Transverse colon (tissue), 4 donors: ENCODE data around the gene BACE2. TPM values are rescaled to one million over a fixed set of nuclear protein-coding genes. Genes with fewer than 3 reads are reported as not detected.
A peak's percentile ranks its signal among the peaks of the same experiment; 100 is the strongest.

Experiments used
- DNase-seq: peaks from one replicate; pipeline ENCODE4 v3.0.0-alpha.2; 2019
- H3K27ac ChIP-seq, 4 donors: fragments of 200-600 bp; sonication (generic); 2 replicates each; pipeline ENCODE4 v1.5.1; 2016 to 2018; ENCODE audit warnings: inconsistent platforms in 4 of 4
- H3K27me3 ChIP-seq: fragments of 200-600 bp; sonication (generic); 2 replicates; pipeline ENCODE4 v1.5.1; 2017; ENCODE audit warnings: inconsistent platforms
- H3K36me3 ChIP-seq, 4 donors: fragments of 200-600 bp; sonication (generic); 2 replicates each; pipeline ENCODE4 v1.5.1; 2017 to 2019; ENCODE audit warnings: inconsistent platforms in 4 of 4
- H3K4me1 ChIP-seq, 4 donors: fragments of 200-600 bp; sonication (generic); 2 replicates each; pipeline ENCODE4 v1.5.1; 2017 to 2020; ENCODE audit warnings: inconsistent platforms in 4 of 4
- H3K4me3 ChIP-seq, 4 donors: fragments of 200-600 bp; sonication (generic); 1 replicate in 1 of 4; 2 replicates in 3 of 4; pipeline versions ENCODE4 v1.5.1 to v1.6.1; 2017 to 2019; ENCODE audit warnings: inconsistent platforms in 4 of 4
- H3K9me3 ChIP-seq, 2 donors: fragments of 200-600 bp; sonication (generic); 2 replicates each; pipeline ENCODE4 v1.5.1; 2017 to 2019; ENCODE audit warnings: inconsistent platforms in 2 of 2
- CTCF ChIP-seq, 5 experiments: fragments of 200-600 bp in 3 of 5; fragments of 450-650 bp in 2 of 5; sonication (generic) in 3 of 5; IDR thresholded peaks; 1 replicate in 2 of 5; 2 replicates in 3 of 5; pipeline ENCODE4 v1.5.1; 2016 to 2017; ENCODE audit warnings: antibody characterized with exemption in 5 of 5, inconsistent platforms in 3 of 5, mild to moderate bottlenecking in 2 of 5, moderate library complexity in 1 of 5
- EP300 ChIP-seq: sonication (generic); formaldehyde crosslinking; IDR thresholded peaks from one replicate; pipeline ENCODE4 v1.6.1; 2017; ENCODE audit warnings: antibody characterized with exemption, low read depth
- POLR2A ChIP-seq: fragments of 450-650 bp; IDR thresholded peaks from one replicate; pipeline ENCODE4 v1.6.1; 2016; ENCODE audit warnings: antibody characterized with exemption, mild to moderate bottlenecking, moderate library complexity
- POLR2AphosphoS5 ChIP-seq, 3 donors: sonication (generic); formaldehyde crosslinking; IDR thresholded peaks; one replicate each; pipeline ENCODE4 v1.6.1; 2016; ENCODE audit warnings: antibody characterized with exemption in 3 of 3
- WGBS, 2 donors: methylation state at CpG; one replicate each; pipeline ENCODE4 v1.1.5; 2018; ENCODE audit warnings: low coverage in 1 of 2; 5-methylcytosine and 5-hydroxymethylcytosine counted together
- in situ Hi-C, 4 donors: fragments of 200-750 bp; cut with MboI; loops; one replicate each; pipeline versions ENCODE4 v1.15.0 to v1.15.1; 2017; ENCODE audit warnings: low sequenced_read_pairs in 3 of 4, low pct_ligation_motif_present in 1 of 4, low pct_unique_long_range_greater_than_20kb in 1 of 4
- intact Hi-C: fragments of 100-400 bp; cut with DNase I; formaldehyde crosslinking; loops from one replicate; pipeline ENCODE4 v1.15.1; 2023; ENCODE audit warnings: low total_unique reads
- total RNA-seq, 4 donors: library from RNA; depleted of rRNA; stranded (reverse); fragments of >200 nt; gene quantifications; one replicate each; pipeline ENCODE4 v1.1.0, GENCODE V29; 2016

BACE2 gene
- total RNA-seq, 4 donors from 2014 or later = 28.4 to 52.5 (median 43.9) TPM

- 93 to 99% methylated on average over 12 to 20 of the region's 20 CpGs for WGBS, 2 donors
- H3K4me3 ChIP-seq = no peak overlapping the region
- H3K4me1 ChIP-seq = peaks cover 0 to 13% (median 9%) of the 10 kb centered on the region in 4 donors
- H3K36me3 ChIP-seq = no peaks in the 10 kb centered on the region
- no peaks in the 10 kb centered on the region for H3K9me3 ChIP-seq
- no peak for TF ChIP-seq POLR2AphosphoS5 (IDR thresholded peaks at IDR 0.05)
- TF ChIP-seq POLR2A = no peak
- TF ChIP-seq EP300 = no peak
- TF ChIP-seq CTCF (IDR thresholded peaks at IDR 0.05) = no peak
- intact Hi-C loops = no loop called here
- no peak for DNase-seq
- no peak overlapping the region for H3K27ac ChIP-seq
- H3K27me3 ChIP-seq = no peaks in the 10 kb centered on the region
- in situ Hi-C loops = no loop called here
These were observed 77.7 kb downstream of the BACE2 start for GRCh38 chr21:41245509-41246135.

GRCh38 chr21:41246808-41247207 is 78.8 kb downstream of the BACE2 start:
- WGBS, 2 donors = 90 to 95% methylated on average over 6 to 13 of the region's 13 CpGs
- in situ Hi-C loops (no loop called here), intact Hi-C loops (no loop called here)
- peaks cover 0 to 13% (median 9%) of the 10 kb centered on the region in 4 donors for H3K4me1 ChIP-seq
- H3K27ac ChIP-seq = no peak overlapping the region
- no peaks in the 10 kb centered on the region for H3K9me3 ChIP-seq
- H3K4me3 ChIP-seq = no peak overlapping the region
- TF ChIP-seq POLR2A (no peak), EP300 (no peak), CTCF (IDR thresholded peaks at IDR 0.05) (no peak), POLR2AphosphoS5 (IDR thresholded peaks at IDR 0.05) (no peak)
- no peak for DNase-seq
- peaks cover 0 to 10% (median under 1%) of the 10 kb centered on the region in 4 donors for H3K36me3 ChIP-seq
- H3K27me3 ChIP-seq = no peaks in the 10 kb centered on the region

GRCh38 chr21:41247561-41248545 is 79.9 kb downstream of the BACE2 start:
- Histone ChIP-seq H3K36me3 (peaks cover 0 to 20% (median 4%) of the 10 kb centered on the region in 4 donors), H3K4me3 (no peak overlapping the region), H3K27ac (peak overlapping the region in 2 of 4 donors; percentile 11 to 42), H3K4me1 (peaks cover 0 to 6% (median 4%) of the 10 kb centered on the region in 4 donors), H3K27me3 (no peaks in the 10 kb centered on the region), H3K9me3 (no peaks in the 10 kb centered on the region)
- TF ChIP-seq EP300 (no peak), CTCF (IDR thresholded peaks at IDR 0.05) (no peak), POLR2A (no peak), POLR2AphosphoS5 (IDR thresholded peaks at IDR 0.05) (peak in 1 of 3 donors; percentile 16)
- in situ Hi-C loops (no loop called here), intact Hi-C loops (no loop called here)
- WGBS, 2 donors = 51 to 53% methylated on average over 25 to 44 of the region's 44 CpGs
- DNase-seq = peak; percentile 57

- H3K4me3 ChIP-seq = no peak overlapping the region
- H3K27ac ChIP-seq = no peak overlapping the region
- no peaks in the 10 kb centered on the region for H3K9me3 ChIP-seq
- in situ Hi-C loops (no loop called here), intact Hi-C loops (no loop called here)
- H3K27me3 ChIP-seq = no peaks in the 10 kb centered on the region
- H3K4me1 ChIP-seq = peaks cover 0 to 3% (median 1%) of the 10 kb centered on the region in 4 donors
- 92% methylated on average over 11 of the region's 11 CpGs; no CpG with 5 or more reads in 1 of the 2 donors for WGBS, 2 donors
- TF ChIP-seq POLR2AphosphoS5 (IDR thresholded peaks at IDR 0.05) (no peak), EP300 (no peak), CTCF (IDR thresholded peaks at IDR 0.05) (no peak)
- DNase-seq = no peak
- peaks cover 0 to 28% (median 4%) of the 10 kb centered on the region in 4 donors for H3K36me3 ChIP-seq
These were observed 81.5 kb downstream of the BACE2 start for GRCh38 chr21:41249476-41249875.
